ENCODE data around the gene SPATS2L.

Gene SPATS2L

GRCh38 chr2:200319548-200320337 is 13.2 kb downstream of the SPATS2L start:
- no peaks in the 10 kb centered on the region for H3K9me3 ChIP-seq (ENCODE audit: control insufficient read depth, insufficient read depth, low read depth, low read length)
- peaks cover 9% of the 10 kb centered on the region; the same call in 1 of the 2 replicates for H3K4me1 ChIP-seq (ENCODE audit: control insufficient read depth, insufficient read depth, low read length)
- H3K4me3 ChIP-seq (ENCODE audit: low read depth, low read length) = no peak overlapping the region
- H3K36me3 ChIP-seq (ENCODE audit: control insufficient read depth in 2 of 2, insufficient read depth in 1 of 2, low read length in 2 of 2) = no peaks in the 10 kb centered on the region
- CTCF ChIA-PET = interaction anchor here (1.0 kb wide), 1 partner anchor 162 kb away, joined by 6 read pairs; no protein-coding TSS in a partner anchor
- H3K27ac ChIP-seq (ENCODE audit: extremely low read depth, low read depth, low read length) = no peak overlapping the region
- no peak for TF ChIP-seq ZNF138 (tag by site-specific recombination; IDR thresholded peaks at IDR 0.05; ENCODE audit: borderline replicate concordance)
- TF ChIP-seq ZBTB17 (tag by site-specific recombination; IDR thresholded peaks at IDR 0.05) = 0 out of 2 replicates have a peak, but pooled peaks have one; percentile 34
- peak; percentile 48; the same call in 1 of the 2 replicates for TF ChIP-seq SP7 (tag by site-specific recombination; IDR thresholded peaks at IDR 0.05)
- no peak for TF ChIP-seq ZNF311 (tag by site-specific recombination; IDR thresholded peaks at IDR 0.05; ENCODE audit: borderline replicate concordance)
- TF ChIP-seq ZNF629 (tag by site-specific recombination; IDR thresholded peaks at IDR 0.05) = peak; percentile 55
- TF ChIP-seq ZEB2 (tag by site-specific recombination; IDR thresholded peaks at IDR 0.05) = 0 out of 2 replicates have a peak, but pooled peaks have one; percentile 39
- TF ChIP-seq PRDM1 (tag by site-specific recombination; IDR thresholded peaks at IDR 0.05) = peak; percentile 66; the same call in 1 of the 2 replicates
- 0 out of 2 replicates have a peak, but pooled peaks have one; percentile 20 for TF ChIP-seq ZNF366 (tag by site-specific recombination; conservative IDR thresholded peaks at IDR 0.05)
- no peak for TF ChIP-seq ZBTB6 (tag by site-specific recombination; IDR thresholded peaks at IDR 0.05)
- TF ChIP-seq ZNF362 (tag by site-specific recombination; IDR thresholded peaks at IDR 0.05) = 0 out of 2 replicates have a peak, but pooled peaks have one; percentile 12
- no peak for TF ChIP-seq KLF8 (tag by site-specific recombination; IDR thresholded peaks at IDR 0.05)
- TF ChIP-seq FEZF1 (tag by site-specific recombination; IDR thresholded peaks at IDR 0.05) = no peak
- no peak for TF ChIP-seq EGR2 (tag by site-specific recombination; IDR thresholded peaks at IDR 0.05; ENCODE audit: low read depth)
- POLR2A ChIA-PET = interaction anchor here (0.7 kb wide), 1 partner anchor 53 kb away, joined by 7 read pairs; no protein-coding TSS in a partner anchor

- ChIA-PET CTCF (no interaction called here), POLR2A (no interaction called here)
- no peak overlapping the region for H3K27ac ChIP-seq (ENCODE audit: extremely low read depth, low read depth, low read length)
- TF ChIP-seq ZNF596 (tag by site-specific recombination; IDR thresholded peaks at IDR 0.05) = no peak
- no peak for TF ChIP-seq ZNF555 (tag by site-specific recombination; conservative IDR thresholded peaks at IDR 0.05)
- TF ChIP-seq HIC1 (tag by site-specific recombination; IDR thresholded peaks at IDR 0.05) = no peak
- no peak for TF ChIP-seq BCL6B (tag by site-specific recombination; IDR thresholded peaks at IDR 0.05)
- no peak for TF ChIP-seq ZBTB17 (tag by site-specific recombination; IDR thresholded peaks at IDR 0.05)
- no peak for TF ChIP-seq ZNF426 (tag by site-specific recombination; IDR thresholded peaks at IDR 0.05)
- no peak for TF ChIP-seq RBAK (tag by site-specific recombination; IDR thresholded peaks at IDR 0.05)
- TF ChIP-seq ZNF16 (tag by site-specific recombination; IDR thresholded peaks at IDR 0.05; ENCODE audit: low read depth) = no peak
- no peak for TF ChIP-seq ZNF621 (tag by site-specific recombination; IDR thresholded peaks at IDR 0.05)
- no peak for TF ChIP-seq ZNF362 (tag by site-specific recombination; IDR thresholded peaks at IDR 0.05)
- no peak for TF ChIP-seq INSM2 (tag by site-specific recombination; IDR thresholded peaks at IDR 0.05)
- TF ChIP-seq ZNF416 (tag by site-specific recombination; IDR thresholded peaks at IDR 0.05) = no peak
Measured at GRCh38 chr2:200320344-200320743, 13.9 kb downstream of the SPATS2L start.

More at GRCh38 chr2:200320344-200320743, 13.9 kb downstream of the SPATS2L start:
- no peaks in the 10 kb centered on the region for H3K36me3 ChIP-seq (ENCODE audit: control insufficient read depth in 2 of 2, insufficient read depth in 1 of 2, low read length in 2 of 2)
- H3K4me1 ChIP-seq (ENCODE audit: control insufficient read depth, insufficient read depth, low read length) = peaks cover 9% of the 10 kb centered on the region; the same call in 1 of the 2 replicates
- no peak overlapping the region for H3K4me3 ChIP-seq (ENCODE audit: low read depth, low read length)
- no peaks in the 10 kb centered on the region for H3K9me3 ChIP-seq (ENCODE audit: control insufficient read depth, insufficient read depth, low read depth, low read length)

Data from HEK293 (cell line).